ENCODE data around the gene CLDN11.
A peak's percentile ranks its signal among the peaks of the same experiment; 100 is the strongest.

Gene CLDN11

DNA sequence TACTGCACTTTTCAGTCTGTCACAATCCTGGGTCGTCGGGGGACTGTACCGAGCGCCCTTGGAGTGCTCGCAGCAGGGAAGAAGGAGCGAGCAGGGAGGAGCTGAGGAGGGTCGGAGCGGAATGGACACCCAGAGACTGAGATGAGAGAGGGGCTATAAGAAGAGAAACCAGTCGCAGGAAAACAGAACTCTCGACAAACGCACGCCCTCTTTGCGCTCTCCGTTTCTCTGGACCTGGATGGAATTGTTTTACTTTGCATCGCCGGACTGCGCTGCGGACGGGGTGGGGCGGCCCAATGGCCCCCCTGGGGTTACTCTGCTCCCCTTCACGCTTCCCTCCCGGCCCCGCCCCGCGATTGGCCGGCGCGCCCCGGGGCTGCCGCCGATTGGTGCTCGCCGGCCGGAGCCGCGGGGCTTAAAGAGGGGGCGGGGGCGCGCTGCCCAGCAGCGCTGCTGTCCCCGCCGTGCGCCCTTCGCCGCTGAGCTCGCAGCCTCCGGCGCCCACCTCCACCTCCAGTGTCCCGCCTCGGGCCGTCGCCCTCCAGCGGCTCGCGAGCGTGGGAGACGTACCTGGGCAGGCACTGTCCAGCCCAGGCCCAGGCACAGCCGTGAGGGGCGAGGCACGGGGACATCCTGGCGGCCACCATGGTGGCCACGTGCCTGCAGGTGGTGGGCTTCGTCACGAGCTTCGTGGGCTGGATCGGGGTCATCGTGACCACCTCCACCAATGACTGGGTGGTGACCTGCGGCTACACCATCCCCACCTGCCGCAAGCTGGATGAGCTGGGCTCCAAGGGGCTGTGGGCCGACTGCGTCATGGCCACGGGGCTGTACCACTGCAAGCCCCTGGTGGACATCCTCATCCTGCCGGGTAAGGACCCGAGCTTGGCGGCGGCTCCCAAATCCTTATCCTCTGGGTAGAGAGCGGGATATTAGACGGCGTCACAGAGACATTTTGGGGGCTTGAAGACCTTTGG lies at the start of gene CLDN11:
Gene CLDN11, plus strand, starts transcription at position 447 of the 977 bp plus-strand sequence. Its CDS starts 199 bp downstream, at position 646.
- DNase-seq = peak; percentile 94

DNA sequence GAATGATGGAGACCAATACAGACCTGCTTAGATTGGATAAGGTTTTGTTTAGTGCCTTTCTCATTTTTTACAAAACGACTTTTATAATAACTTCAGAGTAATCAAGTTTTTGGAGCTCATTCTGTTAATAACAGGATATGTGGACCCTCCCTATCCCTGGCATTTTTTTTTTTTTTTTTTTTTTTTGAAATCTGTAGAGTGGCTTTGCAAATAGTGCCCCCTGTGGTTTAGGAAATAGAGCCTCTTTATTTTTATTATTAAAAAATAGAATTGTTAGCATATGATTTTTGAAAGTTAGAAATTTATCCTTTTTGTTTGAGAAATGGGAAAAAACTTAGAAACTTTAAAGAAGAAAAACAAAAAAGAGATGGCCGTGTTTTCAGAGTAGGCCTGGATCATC lies 49.7 kb upstream of the CLDN11 start:
- no peak for DNase-seq

GRCh38 chr3:170372190-170372879 lies 46.3 kb upstream of the CLDN11 start:
- DNase-seq = peak; percentile 29

GRCh38 chr3:170383567-170383966 lies 35.1 kb upstream of the CLDN11 start:
- no peak for DNase-seq

- no peak for DNase-seq
Measured at GRCh38 chr3:170386468-170386867, 32.2 kb upstream of the CLDN11 start.

- DNase-seq = no peak
Measured at GRCh38 chr3:170387950-170388349, 30.7 kb upstream of the CLDN11 start.

GRCh38 chr3:170391108-170391507 lies 27.6 kb upstream of the CLDN11 start:
- DNase-seq = no peak

DNA sequence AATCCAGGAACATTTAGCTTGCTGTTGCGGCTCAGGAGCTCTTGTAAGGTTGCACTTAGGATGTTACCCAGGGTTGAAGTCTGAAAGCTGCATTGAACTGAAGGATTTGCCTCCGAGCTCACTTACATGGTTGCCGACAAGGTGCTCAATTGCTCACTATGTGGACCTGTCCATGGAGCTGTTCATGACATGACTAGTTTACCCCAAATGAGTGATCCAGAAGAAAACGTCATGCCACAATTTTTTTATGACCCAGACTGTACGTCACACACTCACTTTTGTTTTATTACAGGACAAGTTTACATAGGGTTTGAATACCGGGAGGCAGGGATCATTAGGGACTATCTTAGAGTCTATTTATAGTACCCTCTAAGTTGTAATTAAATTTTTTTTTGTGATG lies 21.0 kb upstream of the CLDN11 start:
- no peak for DNase-seq

- no peak for DNase-seq
Measured at GRCh38 chr3:170405101-170405500, 13.6 kb upstream of the CLDN11 start.

- DNase-seq = peak; percentile 19
Measured at GRCh38 chr3:170410428-170411029, 8.1 kb upstream of the CLDN11 start.

DNA sequence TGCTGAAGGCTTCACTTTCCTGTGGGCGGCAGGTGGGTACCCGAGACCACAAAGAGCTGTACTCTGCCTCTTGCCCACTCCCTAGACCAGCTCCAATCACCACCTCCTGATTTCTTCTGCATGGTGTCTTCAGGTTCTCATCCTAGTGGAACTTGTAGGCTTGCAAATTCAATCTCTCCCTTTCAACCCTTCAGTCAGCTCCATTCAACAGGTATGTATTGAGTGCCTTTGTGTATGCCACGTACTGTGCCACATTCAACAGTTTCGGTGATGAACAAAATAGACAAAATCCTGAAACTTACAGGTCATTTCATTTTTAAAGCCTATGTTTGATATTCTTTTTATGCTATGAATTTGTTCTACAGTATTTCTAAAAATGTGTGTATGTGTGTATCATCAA lies 5.4 kb upstream of the CLDN11 start:
- DNase-seq = no peak

DNA sequence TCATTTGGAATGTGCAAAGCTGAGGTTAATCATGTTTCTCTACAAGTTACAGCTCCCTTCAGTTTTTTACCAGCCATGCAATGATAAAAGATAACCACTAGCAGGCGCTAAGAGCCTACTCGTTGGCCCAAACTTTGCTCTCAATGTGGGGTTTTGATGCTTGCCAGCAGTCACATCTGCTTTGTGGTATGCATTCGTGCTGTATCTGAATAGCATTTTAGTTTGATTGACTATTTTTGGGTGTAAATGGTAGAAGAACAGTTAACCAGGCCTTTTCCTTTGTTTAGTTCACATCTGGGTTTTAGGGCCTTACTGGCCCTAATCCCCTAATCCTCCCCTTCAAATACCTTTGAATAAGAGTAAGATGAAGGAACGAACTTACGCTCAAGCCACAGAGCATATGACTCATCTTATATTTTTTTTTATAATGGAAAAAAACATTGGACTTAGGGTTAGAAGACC lies 4.4 kb upstream of the CLDN11 start:
- DNase-seq = peak; percentile 78

- no peak for DNase-seq
Measured at GRCh38 chr3:170417090-170417489, 1.6 kb upstream of the CLDN11 start.

DNA sequence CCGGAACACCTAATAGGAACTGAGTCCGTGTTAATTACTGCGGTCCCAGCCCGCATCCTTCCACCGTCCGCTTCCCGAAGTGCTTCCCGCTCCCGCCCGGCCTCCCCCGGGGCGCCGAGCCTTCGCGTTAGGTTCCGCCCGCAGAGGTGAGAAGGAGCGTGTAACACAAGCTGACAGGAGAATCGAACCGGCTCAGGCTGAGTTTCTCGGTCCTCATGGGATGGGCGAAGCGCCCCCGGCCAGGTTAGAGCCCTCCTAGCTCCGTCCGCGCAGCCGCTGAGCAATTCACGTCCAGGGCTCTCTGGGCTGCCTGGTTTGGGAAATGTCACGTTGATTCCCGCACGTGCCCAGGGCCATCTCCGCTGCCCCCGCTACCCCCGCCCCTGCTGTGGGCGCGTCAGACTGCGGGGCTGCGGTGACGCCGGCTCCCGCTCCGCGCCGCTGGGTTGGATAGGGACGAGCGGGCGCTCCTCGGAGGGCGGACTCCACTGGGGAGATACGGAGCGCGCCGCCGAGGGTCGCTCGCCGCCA lies 954 bp downstream of the CLDN11 start:
- DNase-seq = peak; percentile 28

GRCh38 chr3:170420307-170420821 lies 1.7 kb downstream of the CLDN11 start:
- peak; percentile 66 for DNase-seq

DNA sequence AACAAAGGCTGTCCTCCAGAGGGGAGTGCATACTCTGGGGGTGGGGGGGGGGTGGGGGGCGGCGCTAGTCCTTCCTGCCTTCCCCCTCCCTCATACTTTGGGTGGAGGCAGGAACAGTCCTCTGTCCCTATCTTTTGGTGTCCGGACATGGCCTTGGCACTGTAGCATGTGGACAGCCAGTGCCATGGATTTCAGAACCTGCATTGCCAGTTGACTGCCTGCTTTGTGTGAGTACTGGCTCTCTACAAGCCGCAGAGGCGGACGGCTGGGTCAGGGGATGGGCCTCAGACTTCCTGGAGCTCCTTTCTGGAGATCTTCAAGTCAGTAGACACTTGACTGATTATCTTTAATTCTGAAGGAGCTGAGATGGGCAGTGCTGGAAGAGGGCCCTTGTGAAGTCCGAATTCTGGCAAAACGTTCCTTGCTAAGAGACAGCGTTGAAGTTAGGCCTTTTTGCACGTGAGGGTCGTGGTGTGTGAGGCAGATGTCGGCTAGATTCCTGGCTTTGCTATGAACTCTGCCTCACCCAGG lies 2.5 kb downstream of the CLDN11 start:
- peak; percentile 51 for DNase-seq

GRCh38 chr3:170421758-170422157 lies 3.1 kb downstream of the CLDN11 start:
- no peak for DNase-seq

DNA sequence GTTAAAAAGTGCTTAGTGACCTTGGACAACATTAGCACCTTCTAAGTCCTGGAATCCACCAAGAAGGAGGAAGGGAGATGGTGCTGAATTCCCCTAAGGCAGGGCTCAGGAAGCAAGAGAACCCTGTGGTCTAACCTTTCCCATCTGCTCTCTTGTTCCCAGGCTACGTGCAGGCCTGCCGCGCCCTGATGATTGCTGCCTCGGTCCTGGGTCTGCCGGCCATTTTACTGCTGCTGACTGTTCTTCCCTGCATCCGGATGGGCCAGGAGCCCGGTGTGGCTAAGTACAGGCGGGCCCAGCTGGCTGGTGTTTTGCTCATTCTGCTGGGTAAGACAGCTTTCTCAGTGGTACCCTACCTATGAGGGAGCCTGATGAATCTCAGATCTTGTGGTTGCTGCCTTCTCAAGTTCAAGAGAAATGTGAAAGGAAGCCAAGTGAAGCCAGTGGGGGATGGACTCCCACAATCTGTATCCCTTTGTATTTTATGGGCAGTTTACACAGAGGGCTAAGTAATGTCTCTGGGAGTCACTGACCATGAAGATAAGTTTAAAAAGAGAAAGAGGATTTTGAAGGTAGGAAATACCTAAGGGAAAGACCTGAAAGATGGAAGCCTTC lies 4.4 kb downstream of the CLDN11 start:
- no peak for DNase-seq

- no peak for DNase-seq
Measured at GRCh38 chr3:170424879-170425278, 6.2 kb downstream of the CLDN11 start.

DNA sequence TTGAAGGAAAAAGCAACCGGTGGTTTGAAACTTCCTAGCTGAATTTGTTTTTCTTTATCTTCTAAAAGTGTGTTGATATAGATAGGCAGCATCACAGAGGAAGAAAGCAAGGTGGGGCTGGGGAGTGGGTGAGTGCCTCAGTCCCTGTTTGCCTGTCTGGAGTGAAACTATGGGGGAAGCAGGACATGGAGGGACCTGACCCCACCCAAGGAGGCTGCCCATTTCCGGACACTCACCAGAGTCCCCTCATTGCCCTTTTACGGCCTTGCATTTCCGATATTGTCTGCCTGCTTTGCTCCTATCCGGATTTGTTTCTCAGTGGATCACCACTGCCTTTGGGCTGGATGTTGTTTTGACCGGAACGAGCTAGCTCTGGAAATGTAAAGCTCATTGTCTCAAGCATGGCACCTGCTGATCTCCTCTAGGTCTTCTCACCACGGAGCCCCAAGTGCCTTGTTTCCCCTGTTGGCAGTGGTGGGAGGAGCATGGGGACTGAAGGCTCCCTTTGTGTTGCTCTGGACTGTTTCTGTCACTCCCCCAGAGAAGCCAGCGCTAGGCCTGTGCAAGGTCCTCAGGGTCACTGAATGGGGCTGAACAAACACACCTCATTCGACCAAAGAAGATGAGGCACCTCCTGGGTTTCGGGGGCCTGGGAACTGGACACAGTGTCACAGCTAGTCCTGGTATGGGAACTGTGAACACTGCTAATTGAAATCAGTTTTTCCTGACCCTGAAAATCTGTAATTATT lies 7.0 kb downstream of the CLDN11 start:
- DNase-seq = peak; percentile 37

- DNase-seq = no peak
Measured at GRCh38 chr3:170426240-170426797, 7.7 kb downstream of the CLDN11 start.

Measured in NCI-H510A treated with DMSO at 0.1 percent for 48 hours (cell line).